Measurements from ENCODE around the gene ZSWIM7.
A peak's percentile ranks its signal among the peaks of the same experiment; 100 is the strongest.

The ZSWIM7 gene

GRCh38 chr17:15999141-15999973 is at the start of gene ZSWIM7, which contains the start of gene TTC19:
Gene ZSWIM7 (minus strand): TSS chr17:15999704. CDS start chr17:15999594, 110 bp downstream.
Gene TTC19 (plus strand): TSS chr17:15999824. CDS start chr17:15999849, 25 bp downstream.
- Mint-ChIP-seq H3K36me3 (peaks cover 24 to 34% of the 10 kb centered on the region in 2 donors), H3K4me3 (peak within 1 kb of the TSS; percentile 91 to 97), H3K27ac (peak within 1 kb of the TSS; percentile 96), H3K9me3 (no peaks in the 10 kb centered on the region), H3K27me3 (no peaks in the 10 kb centered on the region), H3K4me1 (peaks cover 19 to 43% of the 10 kb centered on the region in 2 donors)
- DNase-seq, result peak; percentile 94
- ATAC-seq (replicated peaks), result peak; percentile 91 to 94

- Mint-ChIP-seq H3K4me3 (no peak overlapping the region), H3K36me3 (peaks cover 41 to 54% of the 10 kb centered on the region in 2 donors), H3K27me3 (no peaks in the 10 kb centered on the region), H3K27ac (peak overlapping the region; percentile 42), H3K4me1 (no peaks in the 10 kb centered on the region), H3K9me3 (no peaks in the 10 kb centered on the region)
- no peak for ATAC-seq (replicated peaks)
- no peak for DNase-seq
These were observed 49.4 kb upstream of the ZSWIM7 start for GRCh38 chr17:16048811-16049449.

DNA sequence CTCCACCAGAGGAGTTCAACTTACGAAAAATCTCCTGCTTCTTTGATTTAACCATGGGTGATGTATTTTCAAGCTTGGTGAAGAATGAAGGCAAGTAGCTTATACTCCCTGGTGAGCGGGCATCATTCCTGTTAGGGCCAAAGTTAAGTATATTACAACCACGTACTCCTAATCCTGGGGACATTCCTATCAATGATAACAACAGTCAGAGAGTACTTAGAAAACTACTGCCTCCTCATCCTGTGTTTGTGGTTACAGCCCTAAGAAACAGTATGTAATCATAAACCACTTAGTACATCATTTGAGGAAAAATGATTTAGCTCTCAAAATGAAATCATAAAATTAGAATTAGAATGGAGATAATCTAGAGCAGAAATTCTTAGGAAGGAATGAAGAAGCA is 47.5 kb upstream of the ZSWIM7 start:
- Mint-ChIP-seq H3K27ac (peak overlapping the region; percentile 17), H3K4me1 (peaks cover 0 to 3% of the 10 kb centered on the region in 2 donors), H3K27me3 (no peaks in the 10 kb centered on the region), H3K9me3 (no peaks in the 10 kb centered on the region), H3K4me3 (no peak overlapping the region), H3K36me3 (peaks cover 34 to 44% of the 10 kb centered on the region in 2 donors)
- no peak for DNase-seq
- no peak for ATAC-seq (replicated peaks)

DNA sequence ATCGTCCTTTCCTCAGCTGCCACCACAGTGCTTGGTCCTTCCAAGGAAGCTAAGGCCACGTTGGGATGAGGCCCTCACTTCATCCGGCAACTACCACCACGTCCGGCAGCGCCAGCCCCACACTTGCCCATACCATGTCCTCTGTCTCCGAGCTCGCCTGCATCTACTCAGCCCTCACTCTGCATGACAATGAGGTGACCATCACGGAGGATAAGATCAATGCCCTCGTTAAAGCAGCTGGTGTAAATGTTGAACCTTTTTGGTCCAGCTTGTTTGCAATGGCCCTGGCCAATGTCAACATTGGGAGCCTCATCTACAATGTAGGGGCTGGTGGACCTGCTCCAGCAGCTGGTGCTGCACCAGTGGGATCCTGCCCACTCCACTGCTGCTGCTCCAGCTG is 45.0 kb upstream of the ZSWIM7 start:
- ATAC-seq (replicated peaks) (no peak), DNase-seq (no peak)
- peaks cover 39 to 53% of the 10 kb centered on the region in 2 donors for H3K36me3 Mint-ChIP-seq
- peaks cover 0 to 3% of the 10 kb centered on the region in 2 donors for H3K4me1 Mint-ChIP-seq
- H3K27me3 Mint-ChIP-seq, result no peaks in the 10 kb centered on the region
- no peak overlapping the region for H3K27ac Mint-ChIP-seq
- no peak overlapping the region for H3K4me3 Mint-ChIP-seq
- H3K9me3 Mint-ChIP-seq, result no peaks in the 10 kb centered on the region

DNA sequence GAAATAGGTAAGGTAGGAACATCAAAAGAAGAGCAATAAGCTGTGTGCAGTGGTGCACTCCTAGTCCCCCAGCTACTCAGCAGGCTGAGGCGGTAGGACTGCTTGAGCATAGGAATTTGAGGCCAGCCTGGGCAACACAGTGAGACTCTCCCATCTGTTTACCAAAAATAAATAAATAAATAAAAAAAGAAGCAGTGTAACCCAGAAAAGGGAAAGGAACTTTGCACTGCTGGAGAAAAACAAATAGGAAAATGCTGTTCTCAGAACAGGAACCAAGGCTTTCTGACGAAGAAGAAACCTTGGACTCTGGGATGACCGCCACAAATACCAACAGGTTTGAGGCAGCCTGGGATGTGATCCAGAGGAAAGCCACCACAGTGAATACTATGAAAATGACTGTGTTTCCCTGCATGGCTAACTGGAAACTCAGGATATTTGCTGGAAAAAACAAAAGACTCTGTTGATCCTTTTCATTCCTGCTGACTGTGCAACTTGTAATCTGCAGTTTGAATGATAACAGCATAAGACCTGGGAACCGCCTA is 41.3 kb upstream of the ZSWIM7 start:
- no peak overlapping the region for H3K4me3 Mint-ChIP-seq
- ATAC-seq (replicated peaks) (no peak), DNase-seq (no peak)
- peaks cover 6 to 11% of the 10 kb centered on the region in 2 donors for H3K4me1 Mint-ChIP-seq
- no peak overlapping the region for H3K27ac Mint-ChIP-seq
- no peaks in the 10 kb centered on the region for H3K9me3 Mint-ChIP-seq
- no peaks in the 10 kb centered on the region for H3K27me3 Mint-ChIP-seq
- H3K36me3 Mint-ChIP-seq, result peaks cover 45 to 62% of the 10 kb centered on the region in 2 donors

- Mint-ChIP-seq H3K36me3 (peaks cover 55 to 67% of the 10 kb centered on the region in 2 donors), H3K9me3 (no peaks in the 10 kb centered on the region), H3K4me1 (peaks cover 11 to 15% of the 10 kb centered on the region in 2 donors), H3K4me3 (no peak overlapping the region), H3K27ac (peak overlapping the region; percentile 16), H3K27me3 (no peaks in the 10 kb centered on the region)
- ATAC-seq (replicated peaks) (no peak), DNase-seq (no peak)
These were observed 38.1 kb upstream of the ZSWIM7 start for GRCh38 chr17:16037636-16038035.

GRCh38 chr17:16036261-16036660 is 36.8 kb upstream of the ZSWIM7 start:
- no peak overlapping the region for H3K27ac Mint-ChIP-seq
- H3K27me3 Mint-ChIP-seq, result no peaks in the 10 kb centered on the region
- ATAC-seq (replicated peaks) (no peak), DNase-seq (no peak)
- peaks cover 57 to 72% of the 10 kb centered on the region in 2 donors for H3K36me3 Mint-ChIP-seq
- H3K9me3 Mint-ChIP-seq, result no peaks in the 10 kb centered on the region
- no peak overlapping the region for H3K4me3 Mint-ChIP-seq
- peaks cover 11 to 15% of the 10 kb centered on the region in 2 donors for H3K4me1 Mint-ChIP-seq

DNA sequence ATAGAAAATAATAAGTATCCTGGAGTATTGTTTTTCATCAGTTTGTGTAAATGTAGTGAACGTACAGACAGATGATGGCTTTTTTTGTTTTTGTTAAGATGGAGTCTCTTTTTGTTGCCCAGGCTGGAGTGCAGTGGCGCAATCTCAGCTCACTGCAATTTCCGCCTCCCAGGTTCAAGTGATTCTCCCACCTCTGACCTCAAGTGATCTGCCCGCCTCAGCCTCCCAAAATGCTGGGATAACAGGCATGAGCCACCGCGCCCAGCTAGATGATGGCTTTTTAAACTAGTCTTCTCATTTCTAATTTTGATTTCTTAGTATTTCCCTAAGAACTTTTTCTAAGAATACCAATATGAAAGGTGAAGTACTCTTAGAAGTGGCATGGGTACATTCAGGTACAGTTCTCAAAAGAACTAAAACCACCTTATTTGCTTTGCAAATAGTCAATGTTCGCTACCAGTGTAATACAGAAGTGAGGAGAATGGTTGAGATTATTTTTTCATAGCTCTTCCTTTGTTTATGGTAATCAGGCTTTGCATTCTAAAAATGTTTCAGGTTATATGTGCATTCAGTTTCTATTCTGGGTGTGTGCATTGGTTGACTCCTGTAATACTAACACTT is 34.3 kb upstream of the ZSWIM7 start:
- DNase-seq (no peak), ATAC-seq (replicated peaks) (peak in 1 of 2 donors; percentile 64)
- H3K27ac Mint-ChIP-seq, result peak overlapping the region; percentile 56
- H3K9me3 Mint-ChIP-seq, result no peaks in the 10 kb centered on the region
- peaks cover 11 to 15% of the 10 kb centered on the region in 2 donors for H3K4me1 Mint-ChIP-seq
- no peaks in the 10 kb centered on the region for H3K27me3 Mint-ChIP-seq
- H3K4me3 Mint-ChIP-seq, result peak overlapping the region in 1 of 2 donors; percentile 14
- peaks cover 47 to 59% of the 10 kb centered on the region in 2 donors for H3K36me3 Mint-ChIP-seq

- peak overlapping the region; percentile 51 to 68 for H3K4me3 Mint-ChIP-seq
- ATAC-seq (replicated peaks), result peak; percentile 98
- peak; percentile 14 for DNase-seq
- no peaks in the 10 kb centered on the region for H3K9me3 Mint-ChIP-seq
- H3K4me1 Mint-ChIP-seq, result peaks cover 14 to 17% of the 10 kb centered on the region in 2 donors
- H3K27ac Mint-ChIP-seq, result peak overlapping the region; percentile 89
- H3K27me3 Mint-ChIP-seq, result no peaks in the 10 kb centered on the region
- peaks cover 39 to 62% of the 10 kb centered on the region in 2 donors for H3K36me3 Mint-ChIP-seq
These were observed 28.4 kb upstream of the ZSWIM7 start for GRCh38 chr17:16027708-16028584.

- H3K4me1 Mint-ChIP-seq, result peaks cover 15 to 17% of the 10 kb centered on the region in 2 donors
- H3K36me3 Mint-ChIP-seq, result peaks cover 30 to 57% of the 10 kb centered on the region in 2 donors
- no peak overlapping the region for H3K4me3 Mint-ChIP-seq
- H3K9me3 Mint-ChIP-seq, result no peaks in the 10 kb centered on the region
- no peak for ATAC-seq (replicated peaks)
- H3K27ac Mint-ChIP-seq, result peak overlapping the region; percentile 82
- no peak for DNase-seq
- no peaks in the 10 kb centered on the region for H3K27me3 Mint-ChIP-seq
These were observed 27.4 kb upstream of the ZSWIM7 start for GRCh38 chr17:16026895-16027294.

DNA sequence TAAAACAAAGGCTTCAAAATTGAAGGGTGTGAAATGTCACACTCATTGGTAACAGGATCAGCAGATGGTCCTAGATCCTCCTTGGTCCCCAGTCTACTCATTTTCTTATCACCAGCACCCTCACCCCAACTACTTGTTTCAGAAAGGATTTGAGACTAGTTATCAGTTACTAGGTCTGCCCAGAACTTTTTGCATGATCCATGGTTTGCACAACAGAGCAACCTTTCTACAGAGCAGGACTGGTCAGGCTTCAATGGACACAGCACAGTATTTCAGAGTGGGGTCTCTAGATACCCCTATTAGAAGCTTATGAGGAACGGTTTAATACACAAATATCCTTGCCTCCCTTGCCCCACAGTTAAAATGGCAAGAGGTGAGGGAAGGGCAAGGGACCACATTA is 25.7 kb upstream of the ZSWIM7 start:
- H3K4me3 Mint-ChIP-seq, result no peak overlapping the region
- peak overlapping the region; percentile 59 for H3K27ac Mint-ChIP-seq
- ATAC-seq (replicated peaks) (no peak), DNase-seq (no peak)
- H3K36me3 Mint-ChIP-seq, result peaks cover 31 to 63% of the 10 kb centered on the region in 2 donors
- peaks cover 18 to 20% of the 10 kb centered on the region in 2 donors for H3K4me1 Mint-ChIP-seq
- H3K9me3 Mint-ChIP-seq, result no peaks in the 10 kb centered on the region
- no peaks in the 10 kb centered on the region for H3K27me3 Mint-ChIP-seq

DNA sequence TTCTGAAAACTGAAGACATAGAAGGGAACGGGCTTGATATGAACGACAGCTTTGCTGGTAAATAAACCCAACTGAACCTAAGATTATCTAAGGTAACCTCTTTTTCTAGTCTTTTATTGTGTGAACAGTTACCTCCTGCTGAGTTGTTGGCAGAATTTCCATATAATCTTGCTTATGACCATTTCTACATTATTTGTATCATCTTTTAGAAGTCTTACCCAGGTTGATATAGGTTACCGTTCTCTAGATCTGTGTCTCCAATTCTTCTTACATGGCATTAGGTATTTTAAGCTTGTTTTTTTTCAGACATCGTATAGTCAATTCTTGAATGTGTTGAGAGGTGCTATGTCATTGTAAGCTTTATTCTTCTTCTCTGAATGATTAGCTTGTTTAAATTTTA is 24.4 kb upstream of the ZSWIM7 start:
- DNase-seq, result no peak
- no peaks in the 10 kb centered on the region for H3K27me3 Mint-ChIP-seq
- no peak overlapping the region for H3K4me3 Mint-ChIP-seq
- peak overlapping the region; percentile 42 for H3K27ac Mint-ChIP-seq
- H3K4me1 Mint-ChIP-seq, result peaks cover 18 to 23% of the 10 kb centered on the region in 2 donors
- ATAC-seq (replicated peaks), result no peak
- peaks cover 34 to 69% of the 10 kb centered on the region in 2 donors for H3K36me3 Mint-ChIP-seq
- H3K9me3 Mint-ChIP-seq, result no peaks in the 10 kb centered on the region

DNA sequence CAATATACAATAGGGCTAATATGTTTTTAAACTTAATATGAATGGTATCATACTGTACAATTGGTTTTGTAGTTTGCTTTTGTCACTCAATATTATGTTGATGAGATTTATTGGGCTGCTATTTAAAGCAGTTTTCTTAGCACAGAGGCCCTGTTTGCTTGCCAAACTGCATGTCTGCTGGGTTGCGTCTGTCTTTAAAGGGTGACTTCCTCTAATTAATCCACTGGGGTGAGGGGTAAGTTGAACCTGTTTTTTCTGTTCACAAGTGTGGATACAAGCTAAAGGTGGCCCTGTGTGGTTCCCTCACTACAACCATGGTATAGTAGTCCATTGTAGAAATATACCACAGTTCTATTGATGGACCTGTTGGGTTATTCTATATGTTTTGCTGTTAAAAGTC is 19.8 kb upstream of the ZSWIM7 start:
- H3K4me3 Mint-ChIP-seq, result no peak overlapping the region
- H3K36me3 Mint-ChIP-seq, result peaks cover 17 to 49% of the 10 kb centered on the region in 2 donors
- ATAC-seq (replicated peaks), result no peak
- H3K27ac Mint-ChIP-seq, result no peak overlapping the region
- H3K27me3 Mint-ChIP-seq, result no peaks in the 10 kb centered on the region
- no peak for DNase-seq
- no peaks in the 10 kb centered on the region for H3K9me3 Mint-ChIP-seq
- peaks cover 6% of the 10 kb centered on the region in 2 donors for H3K4me1 Mint-ChIP-seq
